Measurements from ENCODE around the gene ATOH8. TPM values are rescaled to one million over a fixed set of nuclear protein-coding genes. Genes with fewer than 3 reads are reported as not detected.

The ATOH8 gene
- total and polyA plus RNA-seq, 10 of the 15 experiments (the other 5 are each of a cell fraction or from before 2014, with no cell fraction given), result 0.03 to 0.60 TPM; not detected in 8

- ChIA-PET CTCF (interaction anchor here (0.6 to 3.8 kb wide), 10 partner anchors 10 to 104 kb away, joined by 3 to 27 read pairs (median 6); no protein-coding TSS in a partner anchor), SMC1A (ENCODE audit: uncharacterized antibody, unreplicated experiment) (interaction anchor here (0.9 to 3.6 kb wide), 5 partner anchors 10 to 97 kb away, joined by 3 to 22 read pairs (median 3); no protein-coding TSS in a partner anchor), POLR2A (interaction anchor here (0.6 kb wide), 2 partner anchors 11 to 95 kb away, joined by 3 to 5 read pairs; no protein-coding TSS in a partner anchor), RAD21 (ENCODE audit: unreplicated experiment) (interaction anchor here (0.9 to 1.5 kb wide), 4 partner anchors 10 to 49 kb away, joined by 3 to 4 read pairs (median 3); no protein-coding TSS in a partner anchor)
- Histone ChIP-seq H3K4me1 (ENCODE audit: control insufficient read depth, insufficient read depth, low read length) (no peaks in the 10 kb centered on the region), H3K79me2 (ENCODE audit: control insufficient read depth, insufficient read depth, low read length) (no peaks in the 10 kb centered on the region), H4K20me1 (ENCODE audit: control insufficient read depth, insufficient read depth) (no peaks in the 10 kb centered on the region), H3K4me2 (ENCODE audit: control insufficient read depth, insufficient read depth) (no peak overlapping the region), H3K4me3 (no peak overlapping the region), H3K36me3 (ENCODE audit: control insufficient read depth in 2 of 2, insufficient read depth in 2 of 2, low read length in 1 of 2) (no peaks in the 10 kb centered on the region), H2AFZ (ENCODE audit: control insufficient read depth, low read depth, low read length) (no peak overlapping the region), H3K27ac (ENCODE audit: control insufficient read depth, insufficient read depth) (no peak overlapping the region), H3K9ac (ENCODE audit: control insufficient read depth, insufficient read depth, low read length) (no peak overlapping the region), H3K27me3 (replicated peaks in 1 of 2; ENCODE audit: control insufficient read depth in 2 of 2, insufficient read depth in 2 of 2, low read length in 1 of 2) (peaks cover 0 to 2% of the 10 kb centered on the region in 2 experiments; a peak in 2 of 4 replicates), H3K9me3 (replicated peaks; ENCODE audit: control insufficient read depth, insufficient read depth, low read length) (no peaks in the 10 kb centered on the region; the same call in 2 of the 3 replicates)
- DNase-seq (ENCODE audit: low read depth, low spot score) (no peak), FAIRE-seq (no peak), ATAC-seq (no peak)
- TF ChIP-seq EZH2 (IDR thresholded peaks at IDR 0.05; ENCODE audit: borderline replicate concordance, control insufficient read depth, low read depth, low read length) (no peak), YBX1 (IDR thresholded peaks at IDR 0.05) (no peak), HCFC1 (IDR thresholded peaks at IDR 0.05; ENCODE audit: low read length) (no peak), MEF2B (IDR thresholded peaks at IDR 0.05; ENCODE audit: partially characterized antibody, poor library complexity, severe bottlenecking) (no peak), ZNF384 (IDR thresholded peaks at IDR 0.05; ENCODE audit: borderline replicate concordance, low read depth, low read length) (no peak), MEF2A (IDR thresholded peaks at IDR 0.05; ENCODE audit: insufficient read depth, low read depth, low read length) (no peak), CHD1 (IDR thresholded peaks at IDR 0.05; ENCODE audit: low read depth, low read length) (no peak)
- WGBS (ENCODE audit: insufficient coverage, insufficient replicate concordance, low lambda C conversion rate, missing lambda C conversion rate), result 59% methylated on average over 10 of the region's 10 CpGs
- no TSS peak for BruUV-seq (replicated peaks)
- intact Hi-C loops (cut with micrococcal nuclease; ENCODE audit: unreplicated experiment) (no loop called here), in situ Hi-C loops (cut with MboI) (no loop called here)
Observed at GRCh38 chr2:85718885-85719492, 34.8 kb upstream of the ATOH8 start.
